ENCODE results near the gene ATP2A1. TPM values are rescaled to one million over a fixed set of nuclear protein-coding genes. Genes with fewer than 3 reads are reported as not detected.

Gene ATP2A1
- total RNA-seq, 1 experiment from 2014 or later: 10.3 TPM

GRCh38 chr16:28900601-28901000 lies 22.3 kb downstream of the ATP2A1 start:
- CTCF ChIA-PET: no interaction called here
- H3K27ac ChIP-seq (ENCODE audit: low read depth, low read length): no peak overlapping the region
- POLR2A ChIA-PET: interaction anchor here (0.7 kb wide), 1 partner anchor 23 kb away, joined by 3 read pairs; no protein-coding TSS in a partner anchor

GRCh38 chr16:28901862-28902261 lies 23.6 kb downstream of the ATP2A1 start:
- H3K27me3 ChIP-seq (ENCODE audit: insufficient read depth, low read length): no peaks in the 10 kb centered on the region
- H3K36me3 ChIP-seq (ENCODE audit: control insufficient read depth in 1 of 2, insufficient read depth in 2 of 2, low read length in 2 of 2): no peaks in the 10 kb centered on the region
- no peaks in the 10 kb centered on the region for H3K9me3 ChIP-seq (ENCODE audit: control insufficient read depth in 1 of 2, insufficient read depth in 1 of 2, low read depth in 1 of 2, low read length in 2 of 2)
- ChIA-PET RAD21 (ENCODE audit: low non-redundant PET in 1 of 2, low total read pairs in 2 of 2, uncharacterized antibody in 2 of 2, unreplicated experiment in 2 of 2) (no interaction called here), CTCF (no interaction called here), POLR2A (no interaction called here)
- no peak for DNase-seq (ENCODE audit: low read depth, low spot score)
- H2AFZ ChIP-seq (ENCODE audit: low read depth, low read length, poor library complexity, severe bottlenecking): no peak overlapping the region
- H3K9me2 ChIP-seq (ENCODE audit: insufficient read depth): no peaks in the 10 kb centered on the region
- TF ChIP-seq ZNF274 (IDR thresholded peaks at IDR 0.05; ENCODE audit: low read depth, low read length) (no peak), REST (IDR thresholded peaks at IDR 0.05; ENCODE audit: low read depth) (no peak), ELF1 (IDR thresholded peaks at IDR 0.05; ENCODE audit: borderline replicate concordance, low read depth) (no peak), JUND (IDR thresholded peaks at IDR 0.05) (no peak), SIN3A (IDR thresholded peaks at IDR 0.05; ENCODE audit: low read depth) (no peak), POLR2AphosphoS5 (IDR thresholded peaks at IDR 0.05; ENCODE audit: low read depth, low read length) (no peak), CEBPB (IDR thresholded peaks at IDR 0.05; ENCODE audit: low read depth) (no peak), EZH2phosphoT487 (IDR thresholded peaks at IDR 0.05; ENCODE audit: borderline replicate concordance) (no peak), CBX3 (IDR thresholded peaks at IDR 0.05; ENCODE audit: low read depth) (no peak), FOSL1 (IDR thresholded peaks at IDR 0.05; ENCODE audit: low read depth) (no peak), SRF (IDR thresholded peaks at IDR 0.05; ENCODE audit: low read depth) (no peak)
- no peak overlapping the region for H3K4me2 ChIP-seq (ENCODE audit: low read length)
- no TSS peak for BruUV-seq (replicated peaks)
- intact Hi-C loops (cut with micrococcal nuclease): no loop called here
- peaks cover 7 to 22% of the 10 kb centered on the region in 2 experiments; a peak in 3 of 4 replicates for H3K4me1 ChIP-seq (ENCODE audit: control insufficient read depth in 1 of 2, insufficient read depth in 2 of 2, low read length in 2 of 2)
- no peak overlapping the region for H3K27ac ChIP-seq (ENCODE audit: low read depth, low read length)
- H3K79me2 ChIP-seq (ENCODE audit: insufficient read depth, low read length): no peaks in the 10 kb centered on the region
- no peaks in the 10 kb centered on the region for H4K20me1 ChIP-seq (ENCODE audit: insufficient read depth)
- H3K9ac ChIP-seq (ENCODE audit: low read length): no peak overlapping the region
- no peak for ATAC-seq
- no peak overlapping the region for H3K4me3 ChIP-seq (replicated peaks in 1 of 2; ENCODE audit: low read depth in 1 of 2, low read length in 2 of 2)

More at GRCh38 chr16:28900601-28901000, 22.3 kb downstream of the ATP2A1 start:
- TF ChIP-seq ZNF274 (IDR thresholded peaks at IDR 0.05; ENCODE audit: low read depth, low read length) (no peak), ZBTB33 (IDR thresholded peaks at IDR 0.05; ENCODE audit: extremely low read depth, insufficient replicate concordance, low read length) (no peak)
- no peaks in the 10 kb centered on the region for H3K79me2 ChIP-seq (ENCODE audit: insufficient read depth, low read length)
- BruUV-seq (replicated peaks): no TSS peak
- no peak overlapping the region for H3K9ac ChIP-seq (ENCODE audit: low read length)
- RAD21 ChIA-PET (ENCODE audit: low non-redundant PET in 1 of 2, low total read pairs in 2 of 2, uncharacterized antibody in 2 of 2, unreplicated experiment in 2 of 2): no interaction called here
- no peaks in the 10 kb centered on the region for H3K9me3 ChIP-seq (ENCODE audit: control insufficient read depth in 1 of 2, insufficient read depth in 1 of 2, low read depth in 1 of 2, low read length in 2 of 2)
- no peak for ATAC-seq
- no peak for DNase-seq (ENCODE audit: low read depth, low spot score)
- H3K4me1 ChIP-seq (ENCODE audit: control insufficient read depth in 1 of 2, insufficient read depth in 2 of 2, low read length in 2 of 2): peaks cover 7 to 22% of the 10 kb centered on the region in 2 experiments; a peak in 3 of 4 replicates
- H3K4me2 ChIP-seq (ENCODE audit: low read length): no peak overlapping the region
- H4K20me1 ChIP-seq (ENCODE audit: insufficient read depth): no peaks in the 10 kb centered on the region
- no peaks in the 10 kb centered on the region for H3K36me3 ChIP-seq (ENCODE audit: control insufficient read depth in 1 of 2, insufficient read depth in 2 of 2, low read length in 2 of 2)
- H3K4me3 ChIP-seq (replicated peaks in 1 of 2; ENCODE audit: low read depth in 1 of 2, low read length in 2 of 2): no peak overlapping the region
- intact Hi-C loops (cut with micrococcal nuclease): no loop called here
- no peaks in the 10 kb centered on the region for H3K9me2 ChIP-seq (ENCODE audit: insufficient read depth)
- H2AFZ ChIP-seq (ENCODE audit: low read depth, low read length, poor library complexity, severe bottlenecking): no peak overlapping the region
- H3K27me3 ChIP-seq (ENCODE audit: insufficient read depth, low read length): no peaks in the 10 kb centered on the region

Data from HCT116 (cell line).